HG03060 (cell line): ENCODE data around the gene IRF5.

Experiments used
- ATAC-seq: cut with Tn5 transposase; IDR thresholded peaks from one replicate; pipeline ENCODE4 v1.9.1; 2021; ENCODE audit warnings: low read depth, moderate number of reproducible peaks; ENCODE audit not compliant: unreplicated experiment

IRF5 gene

GRCh38 chr7:128919241-128919640 lies 18.5 kb upstream of the IRF5 start:
- no peak for ATAC-seq

- ATAC-seq = no peak
Measured at GRCh38 chr7:128919881-128920799, 17.6 kb upstream of the IRF5 start.

- ATAC-seq = no peak
Measured at GRCh38 chr7:128920913-128921582, 16.7 kb upstream of the IRF5 start.

GRCh38 chr7:128921866-128922440 lies 15.8 kb upstream of the IRF5 start:
- no peak for ATAC-seq

- no peak for ATAC-seq
Measured at GRCh38 chr7:128922496-128923410, 15.0 kb upstream of the IRF5 start.

- ATAC-seq = no peak
Measured at GRCh38 chr7:128923411-128923800, 14.3 kb upstream of the IRF5 start.

- ATAC-seq = no peak
Measured at GRCh38 chr7:128924707-128925588, 12.8 kb upstream of the IRF5 start.

GRCh38 chr7:128928159-128928813 lies 9.4 kb upstream of the IRF5 start:
- ATAC-seq = no peak

- no peak for ATAC-seq
Measured at GRCh38 chr7:128928882-128929788, 8.6 kb upstream of the IRF5 start.

GRCh38 chr7:128931190-128931798 lies 6.4 kb upstream of the IRF5 start:
- ATAC-seq = no peak

- ATAC-seq = no peak
Measured at GRCh38 chr7:128931965-128932861, 5.5 kb upstream of the IRF5 start.

- no peak for ATAC-seq
Measured at GRCh38 chr7:128932862-128933179, 4.9 kb upstream of the IRF5 start.

GRCh38 chr7:128933180-128933891 lies 4.4 kb upstream of the IRF5 start:
- ATAC-seq = no peak

GRCh38 chr7:128934361-128935341 lies 3.1 kb upstream of the IRF5 start:
- no peak for ATAC-seq

GRCh38 chr7:128935342-128935730 lies 2.4 kb upstream of the IRF5 start:
- no peak for ATAC-seq
